Stimulated activated CD8-positive, alpha-beta memory T cell treated with anti-CD3 and anti-CD28 coated beads, Interleukin-12 subunit alpha, Interleukin-12 subunit beta, amount 100 ng/mL, for 4 hours (primary cell): ENCODE data around the gene TRNT1.

Experiments used
- DNase-seq: peaks from one replicate; pipeline ENCODE4 v3.0.0-alpha.2; 2020; ENCODE audit warnings: low read depth

The TRNT1 gene

GRCh38 chr3:3178498-3179328 lies 52.0 kb downstream of the TRNT1 start:
- no peak for DNase-seq

- peak; percentile 83 for DNase-seq
Measured at GRCh38 chr3:3179407-3180094, 52.8 kb downstream of the TRNT1 start, which contains the start of gene CRBN. Gene CRBN (minus strand): TSS chr3:3179691. CDS start chr3:3179687, 4 bp downstream.

- DNase-seq, result no peak
Measured at GRCh38 chr3:3180456-3180855, 53.7 kb downstream of the TRNT1 start.

- no peak for DNase-seq
Measured at GRCh38 chr3:3184876-3185275, 58.1 kb downstream of the TRNT1 start.

- DNase-seq, result no peak
Measured at GRCh38 chr3:3189102-3189727, 62.5 kb downstream of the TRNT1 start.

- DNase-seq, result no peak
Measured at GRCh38 chr3:3189961-3190360, 63.2 kb downstream of the TRNT1 start.

GRCh38 chr3:3191675-3192285 lies 65.0 kb downstream of the TRNT1 start:
- DNase-seq, result no peak

- no peak for DNase-seq
Measured at GRCh38 chr3:3192286-3192675, 65.5 kb downstream of the TRNT1 start.

GRCh38 chr3:3194861-3195260 lies 68.1 kb downstream of the TRNT1 start:
- no peak for DNase-seq

- DNase-seq, result no peak
Measured at GRCh38 chr3:3196148-3196861, 69.6 kb downstream of the TRNT1 start.
